Measurements from ENCODE around the gene CRABP1.

The CRABP1 gene

GRCh38 chr15:78347586-78348543 is 7.7 kb downstream of the CRABP1 start:
- DNase-seq = peak; percentile 23

GRCh38 chr15:78350058-78350457 is 9.9 kb downstream of the CRABP1 start:
- DNase-seq = peak; percentile 7

- no peak for DNase-seq
Observed at GRCh38 chr15:78351539-78351938, 11.4 kb downstream of the CRABP1 start.

GRCh38 chr15:78353093-78353492 is 12.9 kb downstream of the CRABP1 start:
- DNase-seq = peak; percentile 10

- no peak for DNase-seq
Observed at GRCh38 chr15:78355177-78355576, 15.0 kb downstream of the CRABP1 start.

- DNase-seq = no peak
Observed at GRCh38 chr15:78358102-78358870, 18.1 kb downstream of the CRABP1 start.

- no peak for DNase-seq
Observed at GRCh38 chr15:78359041-78359808, 19.1 kb downstream of the CRABP1 start.

GRCh38 chr15:78360367-78360801 is 20.2 kb downstream of the CRABP1 start:
- DNase-seq = peak; percentile 16

GRCh38 chr15:78360958-78361718 is 21.0 kb downstream of the CRABP1 start:
- DNase-seq = no peak

GRCh38 chr15:78361771-78362506 is 21.8 kb downstream of the CRABP1 start:
- no peak for DNase-seq

- DNase-seq = no peak
Observed at GRCh38 chr15:78362716-78363380, 22.7 kb downstream of the CRABP1 start.

- no peak for DNase-seq
Observed at GRCh38 chr15:78363381-78363734, 23.2 kb downstream of the CRABP1 start.

GRCh38 chr15:78364233-78364632 is 24.1 kb downstream of the CRABP1 start:
- DNase-seq = peak; percentile 55

- no peak for DNase-seq
Observed at GRCh38 chr15:78365917-78366316, 25.8 kb downstream of the CRABP1 start.

- no peak for DNase-seq
Observed at GRCh38 chr15:78366342-78366741, 26.2 kb downstream of the CRABP1 start.

GRCh38 chr15:78368651-78369050 is 28.5 kb downstream of the CRABP1 start:
- no peak for DNase-seq

- DNase-seq = no peak
Observed at GRCh38 chr15:78369161-78369560, 29.0 kb downstream of the CRABP1 start.

GRCh38 chr15:78370013-78370412 is 29.9 kb downstream of the CRABP1 start:
- no peak for DNase-seq

GRCh38 chr15:78372880-78373279 is 32.7 kb downstream of the CRABP1 start:
- DNase-seq = no peak

GRCh38 chr15:78374436-78375393 is 34.6 kb downstream of the CRABP1 start:
- DNase-seq = peak; percentile 73

All from NCI-H2029 (cell line).